ENCODE measurements around the gene CAB39. TPM values are rescaled to one million over a fixed set of nuclear protein-coding genes. Genes with fewer than 3 reads are reported as not detected.

Gene CAB39
- total RNA-seq, 1 donor from 2014 or later, result 62.9 TPM

GRCh38 chr2:230684270-230685168 lies 28.1 kb upstream of the CAB39 start:
- no peaks in the 10 kb centered on the region for H3K4me1 ChIP-seq
- no peak overlapping the region for H3K4me3 ChIP-seq
- no peak for TF ChIP-seq CTCF (IDR thresholded peaks at IDR 0.05)
- no peak for DNase-seq (ENCODE audit: low spot score in 2 of 2)
- H3K36me3 ChIP-seq, result no peaks in the 10 kb centered on the region
- no peaks in the 10 kb centered on the region for H3K9me3 ChIP-seq
- intact Hi-C loops (cut with DNase I), result no loop called here
- no peak overlapping the region for H3K27ac ChIP-seq
- no peaks in the 10 kb centered on the region for H3K27me3 ChIP-seq

GRCh38 chr2:230685178-230685577 lies 27.5 kb upstream of the CAB39 start:
- Histone ChIP-seq H3K4me1 (no peaks in the 10 kb centered on the region), H3K36me3 (no peaks in the 10 kb centered on the region), H3K27ac (no peak overlapping the region), H3K27me3 (no peaks in the 10 kb centered on the region), H3K4me3 (no peak overlapping the region), H3K9me3 (no peaks in the 10 kb centered on the region)
- no peak for TF ChIP-seq CTCF (IDR thresholded peaks at IDR 0.05)
- intact Hi-C loops (cut with DNase I), result no loop called here
- DNase-seq (ENCODE audit: low spot score in 2 of 2), result no peak

- no peaks in the 10 kb centered on the region for H3K36me3 ChIP-seq
- H3K4me3 ChIP-seq, result no peak overlapping the region
- DNase-seq (ENCODE audit: low spot score in 2 of 2), result no peak
- no peaks in the 10 kb centered on the region for H3K4me1 ChIP-seq
- no peak overlapping the region for H3K27ac ChIP-seq
- H3K27me3 ChIP-seq, result no peaks in the 10 kb centered on the region
- no peaks in the 10 kb centered on the region for H3K9me3 ChIP-seq
- no peak for TF ChIP-seq CTCF (IDR thresholded peaks at IDR 0.05)
- intact Hi-C loops (cut with DNase I), result no loop called here
Measured at GRCh38 chr2:230687498-230687897, 25.1 kb upstream of the CAB39 start.

GRCh38 chr2:230688490-230688889 lies 24.2 kb upstream of the CAB39 start:
- H3K27me3 ChIP-seq, result no peaks in the 10 kb centered on the region
- H3K27ac ChIP-seq, result no peak overlapping the region
- TF ChIP-seq CTCF (IDR thresholded peaks at IDR 0.05), result no peak
- DNase-seq (ENCODE audit: low spot score in 2 of 2), result no peak
- intact Hi-C loops (cut with DNase I), result no loop called here
- no peaks in the 10 kb centered on the region for H3K9me3 ChIP-seq
- no peaks in the 10 kb centered on the region for H3K36me3 ChIP-seq
- H3K4me3 ChIP-seq, result no peak overlapping the region
- no peaks in the 10 kb centered on the region for H3K4me1 ChIP-seq

GRCh38 chr2:230690439-230690838 lies 22.2 kb upstream of the CAB39 start:
- Histone ChIP-seq H3K36me3 (no peaks in the 10 kb centered on the region), H3K4me1 (no peaks in the 10 kb centered on the region), H3K4me3 (no peak overlapping the region), H3K27ac (no peak overlapping the region), H3K27me3 (no peaks in the 10 kb centered on the region), H3K9me3 (no peaks in the 10 kb centered on the region)
- no peak for DNase-seq (ENCODE audit: low spot score in 2 of 2)
- TF ChIP-seq CTCF (IDR thresholded peaks at IDR 0.05), result no peak
- intact Hi-C loops (cut with DNase I), result no loop called here

All from ascending aorta (tissue), 2 donors.